DND-41 (cell line): ENCODE measurements around the gene XPO6.

Experiments used
- CTCF ChIP-seq: IDR thresholded peaks from 2 replicates; pipeline ENCODE4 v1.5.1; 2012; ENCODE audit warnings: borderline replicate concordance, low read length, moderate library complexity, mild to moderate bottlenecking; ENCODE audit not compliant: poor library complexity, severe bottlenecking; ENCODE audit errors: extremely low read depth
- EZH2 ChIP-seq: IDR thresholded peaks from 3 replicates; pipeline ENCODE4 v1.6.1; 2012; ENCODE audit warnings: borderline replicate concordance, low read depth, mild to moderate bottlenecking, moderate library complexity, low read length, inconsistent platforms; ENCODE audit not compliant: severe bottlenecking

DNA sequence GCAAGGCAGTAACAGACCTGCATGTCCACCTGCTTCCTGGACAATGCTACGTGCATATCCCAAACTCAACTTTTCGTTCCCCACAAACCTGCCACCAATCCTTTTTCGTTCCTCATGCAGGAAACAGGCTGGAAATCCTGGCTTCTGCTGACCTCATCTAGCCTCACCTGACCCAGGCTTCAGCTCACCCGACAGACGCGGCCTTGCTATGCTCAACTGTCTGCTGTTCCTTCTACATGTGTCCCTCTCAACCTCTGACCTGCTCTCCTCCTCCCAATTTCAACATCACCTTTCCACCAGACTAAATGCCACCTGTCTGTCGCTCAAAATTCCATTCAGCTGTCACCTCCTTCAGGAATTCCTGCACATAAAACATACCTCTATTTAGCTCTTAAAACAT lies 44.5 kb downstream of the XPO6 start:
- TF ChIP-seq CTCF (no peak), EZH2 (no peak)
